GM12892 (cell line): ENCODE results near the gene CDC40.

Source experiments
- POLR2A ChIP-seq: IDR thresholded peaks from 2 replicates; pipeline ENCODE4 v1.6.1; 2011; ENCODE audit warnings: low read depth, low read length, control low read depth
- POLR2AphosphoS5 ChIP-seq: IDR thresholded peaks from 2 replicates; pipeline ENCODE4 v1.6.1; 2011; ENCODE audit warnings: low read depth, low read length, control low read depth
- TAF1 ChIP-seq: IDR thresholded peaks from 2 replicates; pipeline ENCODE4 v1.6.1; 2011; ENCODE audit warnings: low read depth, mild to moderate bottlenecking, control low read depth, low read length, borderline replicate concordance

GRCh38 chr6:110216140-110216539, 35.9 kb downstream of the CDC40 start:
- TF ChIP-seq POLR2AphosphoS5 (no peak), POLR2A (no peak), TAF1 (no peak)
